Adrenal gland (tissue), 12 donors: ENCODE data around the gene PTGIS. TPM values are rescaled to one million over a fixed set of nuclear protein-coding genes. Genes with fewer than 3 reads are reported as not detected.
A peak's percentile ranks its signal among the peaks of the same experiment; 100 is the strongest.

Source experiments
- DNase-seq, 7 donors: peaks; one replicate each; pipeline ENCODE4 v3.0.0-alpha.2; 2019 to 2020
- H3K27ac ChIP-seq, 5 donors: fragments of 200-600 bp; sonication (generic) in 4 of 5; 1 replicate in 3 of 5; 2 replicates in 2 of 5; pipeline versions ENCODE4 v1.5.1 to v1.8.0; 2016 to 2020; ENCODE audit warnings: mild to moderate bottlenecking in 1 of 5
- H3K27me3 ChIP-seq: fragments of 200-600 bp; 2 replicates; pipeline ENCODE4 v1.8.0; 2021
- H3K36me3 ChIP-seq, 2 donors: fragments of 200-600 bp; replicated peaks in 1 of 2; 1 replicate in 1 of 2; 2 replicates in 1 of 2; pipeline versions ENCODE4 v1.5.1 to v1.8.0; 2018 to 2022
- H3K4me1 ChIP-seq, 2 donors: fragments of 200-600 bp; replicated peaks in 1 of 2; 1 replicate in 1 of 2; 2 replicates in 1 of 2; pipeline versions ENCODE4 v1.5.1 to v1.8.0; 2018 to 2021
- H3K4me3 ChIP-seq, 4 donors: fragments of 200-600 bp; sonication (generic) in 3 of 4; one replicate each; pipeline ENCODE4 v1.5.1; 2016 to 2018
- H3K9me3 ChIP-seq, 3 donors: fragments of 200-600 bp; sonication (generic) in 1 of 3; replicated peaks in 1 of 3; 1 replicate in 2 of 3; 2 replicates in 1 of 3; pipeline versions ENCODE4 v1.5.1 to v1.8.0; 2016 to 2021
- POLR2A ChIP-seq, 2 donors: fragments of 450-650 bp; IDR thresholded peaks; one replicate each; pipeline ENCODE4 v1.6.1; 2017; ENCODE audit warnings: antibody characterized with exemption in 2 of 2, mild to moderate bottlenecking in 2 of 2, moderate library complexity in 1 of 2
- WGBS, 4 donors: extraction: QIAGEN DNeasy Blood & Tissue Kit in 2 of 4; methylation state at CpG; one replicate each; pipeline versions ENCODE4 v1.1.5 to v1.1.7; 2013 to 2017; 5-methylcytosine and 5-hydroxymethylcytosine counted together
- intact Hi-C, 2 donors: fragments of 100-400 bp; cut with DNase I; formaldehyde crosslinking; loops; one replicate each; pipeline versions ENCODE4 v1.14.1 to v1.15.0; 2022 to 2023
- polyA plus RNA-seq, 3 donors: library from polyadenylated mRNA; stranded (reverse); fragments of 200-250 nt in 2 of 3; fragments of 350-450 nt in 1 of 3; fragmentation: Illumina TruSeq in 1 of 3; extraction: RNeasy Lipid Tissue Mini Kit (QIAGEN cat#74804) in 1 of 3; gene quantifications; one replicate each; pipeline ENCODE4 v1.2.3, GENCODE V29; 2013 to 2014
- total RNA-seq, 9 donors: library from RNA; depleted of rRNA in 4 of 9; stranded (reverse); fragments of >200 nt in 4 of 9; fragments of 120-200 nt in 1 of 9; fragmentation: NEBNext Ultra II Directional in 1 of 9; extraction: Animal tissue kit (Norgen Biotek cat#: 25700) in 1 of 9; gene quantifications; one replicate each; pipeline versions ENCODE4 v1.1.0 to v1.2.4, GENCODE V29; 2013 to 2023
- TF ChIP-seq, protein P1 (sequence below), 6 experiments: fragments of 450-650 bp in 4 of 6; fragments of 200-600 bp in 2 of 6; sonication (generic) in 1 of 6; IDR thresholded peaks; 1 replicate in 5 of 6; 2 replicates in 1 of 6; pipeline versions ENCODE4 v1.5.1 to v1.8.0; 2016 to 2021; ENCODE audit warnings: antibody characterized with exemption in 6 of 6, mild to moderate bottlenecking in 2 of 6, moderate library complexity in 1 of 6
- donor health status: healthy with polysubstance abuse.
- donor health status: Bipolar disorder and iron deficiency.
- donor health status: DM: yes; HTN: yes; CAD: no.
- donor health status: DM: no; HTN: no; CAD: no.
- donor health status: DM: no; HTN: no; CAD: no.
- donor health status: DM: yes; HTN: yes; CAD: no.

Gene PTGIS
- total and polyA plus RNA-seq, 12 donors = 3.5 to 34.2 (median 8.0) TPM

DNA sequence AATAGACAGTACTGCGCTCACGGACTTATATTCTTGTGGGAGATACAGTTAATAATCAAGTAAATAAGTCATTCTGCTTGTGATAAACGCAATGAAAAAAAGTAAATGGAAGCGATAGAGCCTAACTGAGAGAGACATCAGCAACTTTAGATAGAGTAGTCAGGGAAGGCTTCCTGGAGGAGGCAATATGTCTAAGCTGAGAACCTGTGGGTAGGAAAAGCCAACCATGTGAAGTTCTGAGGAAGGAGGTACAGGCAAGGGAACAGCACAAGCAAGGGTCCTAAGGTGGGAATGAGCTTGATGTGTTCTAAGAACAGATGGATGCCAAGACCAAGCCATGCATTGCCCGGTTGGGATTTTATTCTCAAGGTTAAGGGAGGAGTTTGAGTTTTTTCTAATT lies 78.2 kb downstream of the PTGIS start:
- Histone ChIP-seq H3K4me1 (no peaks in the 10 kb centered on the region), H3K9me3 (no peaks in the 10 kb centered on the region), H3K4me3 (no peak overlapping the region), H3K27me3 (peaks cover 6% of the 10 kb centered on the region), H3K36me3 (no peaks in the 10 kb centered on the region), H3K27ac (no peak overlapping the region)
- 77 to 83% (median 81%) methylated on average over 5 of the region's 5 CpGs for WGBS, 4 donors
- intact Hi-C loops = loop anchor here in 1 of 2 donors (10.0 kb wide), 1 partner anchor 105 kb away; no protein-coding TSS in a partner anchor
- DNase-seq = no peak
- no peak for TF ChIP-seq POLR2A (IDR thresholded peaks at IDR 0.05)
- TF ChIP-seq, protein P1, sequence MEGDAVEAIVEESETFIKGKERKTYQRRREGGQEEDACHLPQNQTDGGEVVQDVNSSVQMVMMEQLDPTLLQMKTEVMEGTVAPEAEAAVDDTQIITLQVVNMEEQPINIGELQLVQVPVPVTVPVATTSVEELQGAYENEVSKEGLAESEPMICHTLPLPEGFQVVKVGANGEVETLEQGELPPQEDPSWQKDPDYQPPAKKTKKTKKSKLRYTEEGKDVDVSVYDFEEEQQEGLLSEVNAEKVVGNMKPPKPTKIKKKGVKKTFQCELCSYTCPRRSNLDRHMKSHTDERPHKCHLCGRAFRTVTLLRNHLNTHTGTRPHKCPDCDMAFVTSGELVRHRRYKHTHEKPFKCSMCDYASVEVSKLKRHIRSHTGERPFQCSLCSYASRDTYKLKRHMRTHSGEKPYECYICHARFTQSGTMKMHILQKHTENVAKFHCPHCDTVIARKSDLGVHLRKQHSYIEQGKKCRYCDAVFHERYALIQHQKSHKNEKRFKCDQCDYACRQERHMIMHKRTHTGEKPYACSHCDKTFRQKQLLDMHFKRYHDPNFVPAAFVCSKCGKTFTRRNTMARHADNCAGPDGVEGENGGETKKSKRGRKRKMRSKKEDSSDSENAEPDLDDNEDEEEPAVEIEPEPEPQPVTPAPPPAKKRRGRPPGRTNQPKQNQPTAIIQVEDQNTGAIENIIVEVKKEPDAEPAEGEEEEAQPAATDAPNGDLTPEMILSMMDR (IDR thresholded peaks at IDR 0.05) = no peak

DNA sequence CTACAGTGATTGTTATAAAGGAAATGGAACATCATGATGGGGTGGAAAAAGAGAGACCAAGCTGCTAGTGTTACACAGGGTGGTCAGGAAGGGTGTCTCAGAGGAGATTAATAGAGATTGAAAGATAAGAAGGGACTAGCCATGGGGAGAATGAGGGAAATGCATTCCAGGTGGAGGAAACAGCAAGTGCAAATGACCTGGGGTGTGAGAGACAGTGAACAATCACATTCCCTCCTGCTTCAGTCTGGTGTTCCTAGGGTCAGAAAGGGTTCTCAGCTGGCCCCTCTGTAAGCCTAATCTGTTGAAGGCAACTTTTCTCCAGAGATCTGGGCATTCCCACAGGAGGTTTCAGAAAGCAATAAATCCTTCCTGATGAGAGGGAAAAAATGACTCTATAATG lies 81.9 kb downstream of the PTGIS start:
- intact Hi-C loops = loop anchor here in 1 of 2 donors (10.0 kb wide), 1 partner anchor 101 kb away; no protein-coding TSS in a partner anchor
- Histone ChIP-seq H3K27ac (no peak overlapping the region), H3K27me3 (peaks cover 11% of the 10 kb centered on the region), H3K9me3 (no peaks in the 10 kb centered on the region), H3K4me3 (no peak overlapping the region), H3K36me3 (no peaks in the 10 kb centered on the region), H3K4me1 (peaks cover 8 to 14% of the 10 kb centered on the region in 2 donors)
- TF ChIP-seq, protein P1 (IDR thresholded peaks at IDR 0.05) = no peak
- TF ChIP-seq POLR2A (IDR thresholded peaks at IDR 0.05) = no peak
- DNase-seq = no peak

DNA sequence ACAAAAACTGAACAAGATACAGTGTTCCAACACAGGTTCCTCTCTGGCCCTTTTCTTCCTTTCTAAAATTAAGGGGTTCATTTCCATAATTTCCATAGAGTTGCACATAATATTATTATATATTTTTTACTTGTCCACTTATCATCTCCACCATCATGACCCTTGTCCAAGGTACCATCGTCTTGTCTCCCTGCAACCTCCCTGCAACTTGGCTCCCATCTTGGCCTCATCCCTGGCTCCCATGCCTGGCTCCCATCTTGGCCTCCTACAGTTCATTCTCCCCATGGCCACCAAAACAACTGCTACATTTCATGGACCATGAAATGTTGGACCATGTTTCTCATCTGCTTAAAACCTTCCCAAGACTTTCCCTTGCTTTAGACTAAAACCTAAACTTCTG lies 82.4 kb downstream of the PTGIS start:
- peaks cover 8 to 14% of the 10 kb centered on the region in 2 donors for H3K4me1 ChIP-seq
- no peak overlapping the region for H3K4me3 ChIP-seq
- intact Hi-C loops = loop anchor here in 1 of 2 donors (10.0 kb wide), 1 partner anchor 101 kb away; no protein-coding TSS in a partner anchor
- peaks cover 11% of the 10 kb centered on the region for H3K27me3 ChIP-seq
- 73 to 82% (median 80%) methylated on average over 1 of the region's 1 CpG for WGBS, 4 donors
- H3K27ac ChIP-seq = no peak overlapping the region
- H3K9me3 ChIP-seq = no peaks in the 10 kb centered on the region
- no peak for DNase-seq
- H3K36me3 ChIP-seq = no peaks in the 10 kb centered on the region
- TF ChIP-seq, protein P1 (IDR thresholded peaks at IDR 0.05) = no peak
- TF ChIP-seq POLR2A (IDR thresholded peaks at IDR 0.05) = no peak

DNA sequence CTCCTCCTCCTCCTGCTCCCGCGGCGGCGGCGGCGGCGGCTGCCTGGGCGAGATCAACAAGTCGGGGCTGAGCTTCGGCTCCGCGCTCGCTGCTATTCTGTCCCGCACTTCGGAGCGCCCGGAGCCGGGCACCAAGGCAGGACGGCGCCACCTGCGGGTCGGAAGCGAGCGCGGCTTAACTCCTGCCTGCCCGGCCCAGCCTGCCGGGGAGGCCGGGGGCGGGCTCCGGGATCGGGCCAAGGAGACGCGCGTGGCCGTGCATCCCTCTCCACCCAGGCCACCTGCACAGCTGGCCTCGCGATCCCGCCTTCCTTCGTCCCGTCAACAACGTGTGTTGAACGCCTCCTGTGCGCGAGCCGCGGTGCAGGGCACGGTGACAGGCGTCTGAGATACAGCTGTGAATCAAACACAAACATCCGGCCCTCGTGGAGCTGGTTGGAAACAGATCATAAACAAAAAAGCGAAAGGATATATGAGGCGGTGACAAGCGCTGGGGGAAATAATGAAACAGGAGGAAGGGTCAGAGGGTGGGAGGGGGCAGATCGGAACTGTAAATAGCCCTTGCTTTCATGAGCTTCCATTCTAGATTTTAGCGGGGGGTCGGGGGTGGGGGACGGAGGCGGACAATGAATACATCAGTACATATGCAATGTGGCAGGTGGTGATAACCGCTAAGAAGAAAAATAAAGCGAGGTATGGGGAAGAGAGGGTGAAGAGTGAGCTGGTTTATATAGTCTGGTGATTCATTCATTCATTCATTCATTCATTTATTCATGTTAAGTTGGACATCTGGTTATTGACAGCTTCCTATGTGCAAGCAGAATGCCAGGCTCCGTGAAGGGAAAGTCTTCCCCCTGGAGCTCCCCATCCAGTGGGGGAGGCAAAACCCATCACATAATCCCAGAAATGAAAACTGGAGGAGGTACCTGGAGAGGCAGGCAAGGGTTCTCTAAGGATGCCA lies 83.5 kb downstream of the PTGIS start:
- Histone ChIP-seq H3K4me3 (peak overlapping the region in 1 of 4 donors; percentile 53), H3K27ac (no peak overlapping the region), H3K4me1 (peaks cover 8 to 14% of the 10 kb centered on the region in 2 donors), H3K27me3 (peaks cover 11% of the 10 kb centered on the region), H3K36me3 (no peaks in the 10 kb centered on the region), H3K9me3 (no peaks in the 10 kb centered on the region)
- peak; percentile 70 to 91 (median 77) for DNase-seq
- intact Hi-C loops = loop anchor here (5.0 to 10.0 kb wide), 3 partner anchors 100 to 152 kb away; no protein-coding TSS in a partner anchor
- 1 to 3% (median 2%) methylated on average over 27 to 55 of the region's 61 CpGs for whole genome bisulfite sequencing, 4 donors
- TF ChIP-seq POLR2A (IDR thresholded peaks at IDR 0.05) = no peak
- TF ChIP-seq, protein P1 (IDR thresholded peaks at IDR 0.05) = peak; percentile 41 to 77 (median 61)
